Measurements from ENCODE around the gene ZFYVE9.

Gene ZFYVE9

DNA sequence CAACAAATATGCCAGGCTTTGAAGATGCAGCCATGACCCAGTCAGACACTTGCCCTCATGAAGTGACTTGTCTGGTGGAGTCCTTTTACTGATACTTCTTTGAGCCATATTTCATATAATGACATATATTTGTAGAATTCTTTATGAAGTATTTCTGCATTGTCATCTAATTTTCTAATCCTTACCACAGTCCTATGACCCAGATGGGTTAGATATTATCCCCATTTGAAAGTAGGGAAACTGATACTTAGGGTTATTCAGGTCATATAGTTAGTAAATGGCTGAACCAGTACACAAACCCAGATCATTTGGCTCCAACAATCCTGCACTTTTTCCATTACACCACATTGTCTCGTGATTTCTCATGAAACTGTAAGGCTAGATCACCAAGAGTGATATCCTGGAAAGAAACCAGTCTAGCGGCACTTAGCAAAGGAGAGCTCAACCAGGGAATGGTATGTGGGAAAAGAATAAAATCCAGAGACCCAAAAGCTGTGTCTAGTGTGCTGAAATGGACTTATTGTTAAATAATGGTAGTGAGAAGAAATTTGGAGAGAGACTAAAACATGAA is 49.6 kb downstream of the ZFYVE9 start:
- ATAC-seq = no peak; the same call in 2 of the 3 replicates
- TF ChIP-seq ARNTL (CRISPR knock-in tag; IDR thresholded peaks at IDR 0.05; ENCODE audit: borderline replicate concordance, low read depth) (no peak), ZC3H10 (CRISPR knock-in tag; IDR thresholded peaks at IDR 0.05) (no peak), TCF4 (CRISPR knock-in tag; IDR thresholded peaks at IDR 0.05; ENCODE audit: borderline replicate concordance) (no peak), POU6F1 (CRISPR knock-in tag; IDR thresholded peaks at IDR 0.05; ENCODE audit: borderline replicate concordance, low read depth) (no peak), TOX (CRISPR knock-in tag; IDR thresholded peaks at IDR 0.05; ENCODE audit: borderline replicate concordance) (no peak), RARB (CRISPR knock-in tag; IDR thresholded peaks at IDR 0.05) (no peak), GLIS3 (CRISPR knock-in tag; IDR thresholded peaks at IDR 0.05) (no peak), ZFP3 (CRISPR knock-in tag; IDR thresholded peaks at IDR 0.05) (no peak), ZNF70 (CRISPR knock-in tag; IDR thresholded peaks at IDR 0.05) (no peak), ESRRG (CRISPR knock-in tag; IDR thresholded peaks at IDR 0.05) (no peak), SNAI2 (CRISPR knock-in tag; IDR thresholded peaks at IDR 0.05) (no peak), BACH2 (CRISPR knock-in tag; IDR thresholded peaks at IDR 0.05; ENCODE audit: borderline replicate concordance) (no peak), CSRNP3 (CRISPR knock-in tag; IDR thresholded peaks at IDR 0.05) (no peak), ZNF8 (CRISPR knock-in tag; IDR thresholded peaks at IDR 0.05) (no peak), PPARA (CRISPR knock-in tag; IDR thresholded peaks at IDR 0.05; ENCODE audit: borderline replicate concordance) (no peak), ISL1 (CRISPR knock-in tag; IDR thresholded peaks at IDR 0.05) (no peak)
- TF ChIP-seq, protein P1, sequence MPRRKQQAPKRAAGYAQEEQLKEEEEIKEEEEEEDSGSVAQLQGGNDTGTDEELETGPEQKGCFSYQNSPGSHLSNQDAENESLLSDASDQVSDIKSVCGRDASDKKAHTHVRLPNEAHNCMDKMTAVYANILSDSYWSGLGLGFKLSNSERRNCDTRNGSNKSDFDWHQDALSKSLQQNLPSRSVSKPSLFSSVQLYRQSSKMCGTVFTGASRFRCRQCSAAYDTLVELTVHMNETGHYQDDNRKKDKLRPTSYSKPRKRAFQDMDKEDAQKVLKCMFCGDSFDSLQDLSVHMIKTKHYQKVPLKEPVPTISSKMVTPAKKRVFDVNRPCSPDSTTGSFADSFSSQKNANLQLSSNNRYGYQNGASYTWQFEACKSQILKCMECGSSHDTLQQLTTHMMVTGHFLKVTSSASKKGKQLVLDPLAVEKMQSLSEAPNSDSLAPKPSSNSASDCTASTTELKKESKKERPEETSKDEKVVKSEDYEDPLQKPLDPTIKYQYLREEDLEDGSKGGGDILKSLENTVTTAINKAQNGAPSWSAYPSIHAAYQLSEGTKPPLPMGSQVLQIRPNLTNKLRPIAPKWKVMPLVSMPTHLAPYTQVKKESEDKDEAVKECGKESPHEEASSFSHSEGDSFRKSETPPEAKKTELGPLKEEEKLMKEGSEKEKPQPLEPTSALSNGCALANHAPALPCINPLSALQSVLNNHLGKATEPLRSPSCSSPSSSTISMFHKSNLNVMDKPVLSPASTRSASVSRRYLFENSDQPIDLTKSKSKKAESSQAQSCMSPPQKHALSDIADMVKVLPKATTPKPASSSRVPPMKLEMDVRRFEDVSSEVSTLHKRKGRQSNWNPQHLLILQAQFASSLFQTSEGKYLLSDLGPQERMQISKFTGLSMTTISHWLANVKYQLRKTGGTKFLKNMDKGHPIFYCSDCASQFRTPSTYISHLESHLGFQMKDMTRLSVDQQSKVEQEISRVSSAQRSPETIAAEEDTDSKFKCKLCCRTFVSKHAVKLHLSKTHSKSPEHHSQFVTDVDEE (CRISPR knock-in tag; IDR thresholded peaks at IDR 0.05) = no peak

DNA sequence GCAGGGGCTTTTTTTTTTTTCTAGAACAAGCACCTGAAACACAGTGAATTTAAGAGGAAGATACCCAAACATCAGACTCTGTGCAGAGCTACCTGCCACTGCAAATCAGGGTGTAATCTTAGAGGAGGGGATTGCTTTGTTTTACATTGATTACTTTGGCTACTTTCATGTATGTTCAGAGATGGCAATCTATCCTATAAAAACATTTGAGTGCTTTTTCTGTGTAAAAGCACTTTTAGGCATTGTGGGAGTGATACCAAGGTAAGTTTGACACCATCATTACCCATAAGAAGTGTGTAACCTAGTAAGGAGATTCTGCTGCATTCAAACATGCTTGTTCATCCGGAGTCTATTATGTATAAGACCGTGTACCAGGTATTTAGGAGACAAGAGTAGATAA is 50.1 kb downstream of the ZFYVE9 start:
- TF ChIP-seq PATZ1 (CRISPR knock-in tag; IDR thresholded peaks at IDR 0.05; ENCODE audit: borderline replicate concordance) (no peak), CREB5 (CRISPR knock-in tag; IDR thresholded peaks at IDR 0.05; ENCODE audit: low read depth) (no peak), ESRRG (CRISPR knock-in tag; IDR thresholded peaks at IDR 0.05) (no peak), ZC3H10 (CRISPR knock-in tag; IDR thresholded peaks at IDR 0.05) (no peak), ZNF70 (CRISPR knock-in tag; IDR thresholded peaks at IDR 0.05) (no peak), TOX (CRISPR knock-in tag; IDR thresholded peaks at IDR 0.05; ENCODE audit: borderline replicate concordance) (no peak), CSDC2 (CRISPR knock-in tag; IDR thresholded peaks at IDR 0.05) (no peak)
- no peak; the same call in 2 of the 3 replicates for ATAC-seq

DNA sequence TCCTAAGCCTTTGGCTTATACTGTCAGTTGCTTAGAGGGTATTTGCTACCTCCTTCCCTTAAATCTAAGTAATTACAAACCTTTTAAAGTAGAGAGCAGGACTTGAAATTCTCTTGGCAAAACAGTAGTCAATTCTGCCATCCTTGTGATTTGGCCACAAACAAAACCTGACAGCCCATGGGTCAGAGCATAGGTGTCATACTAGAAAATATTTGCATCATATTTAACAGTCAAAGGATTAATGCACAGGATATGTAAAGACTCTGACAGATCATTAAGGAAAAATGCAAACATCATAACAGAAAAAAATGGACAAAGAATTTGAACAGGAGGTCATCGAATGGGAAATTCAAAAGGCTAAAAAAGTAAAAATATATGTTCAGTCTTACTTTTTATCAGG is 50.5 kb downstream of the ZFYVE9 start:
- peak; percentile 28; the same call in 2 of the 3 replicates for ATAC-seq
- TF ChIP-seq POU6F1 (CRISPR knock-in tag; IDR thresholded peaks at IDR 0.05; ENCODE audit: borderline replicate concordance, low read depth) (no peak), GLIS3 (CRISPR knock-in tag; IDR thresholded peaks at IDR 0.05) (no peak), ARNTL (CRISPR knock-in tag; IDR thresholded peaks at IDR 0.05; ENCODE audit: borderline replicate concordance, low read depth) (no peak), ZNF8 (CRISPR knock-in tag; IDR thresholded peaks at IDR 0.05) (no peak), ZNF565 (CRISPR knock-in tag; conservative IDR thresholded peaks at IDR 0.05; ENCODE audit: low read depth) (no peak), PPARA (CRISPR knock-in tag; IDR thresholded peaks at IDR 0.05; ENCODE audit: borderline replicate concordance) (no peak)
